Prostate gland (tissue), 2 donors: ENCODE data around the gene S100A1. TPM values are rescaled to one million over a fixed set of nuclear protein-coding genes. Genes with fewer than 3 reads are reported as not detected.

Experiments used
- DNase-seq: peaks from one replicate; pipeline ENCODE4 v3.0.0-alpha.2; 2019; ENCODE audit warnings: low spot score
- H3K27ac ChIP-seq, 2 donors: fragments of 200-600 bp; sonication (generic); 2 replicates each; pipeline ENCODE4 v1.5.1; 2017 to 2019
- H3K27me3 ChIP-seq: fragments of 200-600 bp; sonication (generic); replicated peaks from 2 replicates; pipeline ENCODE4 v1.5.1; 2019; ENCODE audit not compliant: insufficient read depth
- H3K36me3 ChIP-seq, 2 donors: fragments of 200-600 bp; sonication (generic); 1 replicate in 1 of 2; 2 replicates in 1 of 2; pipeline versions ENCODE4 v1.5.1 to v1.8.1; 2017 to 2019
- H3K4me1 ChIP-seq: fragments of 200-600 bp; sonication (generic); replicated peaks from 2 replicates; pipeline ENCODE4 v1.5.1; 2019
- H3K4me3 ChIP-seq, 2 donors: fragments of 200-600 bp; sonication (generic); 2 replicates each; pipeline ENCODE4 v1.5.1; 2017 to 2019
- H3K9me3 ChIP-seq: fragments of 200-600 bp; sonication (generic); 2 replicates; pipeline ENCODE4 v1.5.1; 2017
- CTCF ChIP-seq, 4 experiments: fragments of 200-600 bp in 2 of 4; fragments of 450-650 bp in 2 of 4; sonication (generic) in 2 of 4; IDR thresholded peaks; 1 replicate in 3 of 4; 2 replicates in 1 of 4; pipeline ENCODE4 v1.5.1; 2016 to 2019; ENCODE audit warnings: antibody characterized with exemption in 4 of 4, mild to moderate bottlenecking in 2 of 4, moderate library complexity in 2 of 4
- POLR2A ChIP-seq: fragments of 450-650 bp; IDR thresholded peaks from one replicate; pipeline ENCODE4 v1.6.1; 2016; ENCODE audit warnings: antibody characterized with exemption, mild to moderate bottlenecking
- POLR2AphosphoS5 ChIP-seq: sonication (generic); formaldehyde crosslinking; IDR thresholded peaks from one replicate; pipeline ENCODE4 v1.6.1; 2017; ENCODE audit warnings: antibody characterized with exemption
- WGBS: methylation state at CpG from one replicate; pipeline ENCODE4 v1.1.5; 2018; 5-methylcytosine and 5-hydroxymethylcytosine counted together
- intact Hi-C: fragments of 100-400 bp; cut with DNase I; formaldehyde crosslinking; loops from one replicate; pipeline ENCODE4 v1.14.2; 2022
- total RNA-seq, 2 donors: library from RNA; depleted of rRNA; stranded (reverse); fragments of >200 nt; gene quantifications; one replicate each; pipeline ENCODE4 v1.1.0, GENCODE V29; 2016

S100A1 gene
- total RNA-seq, 2 donors from 2014 or later: 9.1 to 10.7 TPM

- WGBS: 95% methylated on average over 2 of the region's 2 CpGs
- intact Hi-C loops: loop anchor here (5.0 kb wide), 1 partner anchor 101 kb away; no protein-coding TSS in a partner anchor
These were observed 45.3 kb downstream of the S100A1 start for GRCh38 chr1:153673511-153673910.

GRCh38 chr1:153677718-153678518 is 49.7 kb downstream of the S100A1 start:
- Histone ChIP-seq H3K27ac (no peak overlapping the region), H3K4me1 (no peaks in the 10 kb centered on the region), H3K27me3 (no peaks in the 10 kb centered on the region), H3K36me3 (no peaks in the 10 kb centered on the region), H3K4me3 (peak overlapping the region; percentile 24 to 33), H3K9me3 (no peaks in the 10 kb centered on the region)
- TF ChIP-seq POLR2A (no peak), CTCF (IDR thresholded peaks at IDR 0.05) (peak; percentile 48 to 75 (median 65))
- intact Hi-C loops: loop anchor here (2.0 to 5.0 kb wide), 3 partner anchors 71 to 309 kb away; partner anchors contain the start of gene RAB13
- WGBS: 2% methylated on average over 29 of the region's 29 CpGs
- DNase-seq: peak; percentile 38

More at GRCh38 chr1:153673511-153673910, 45.3 kb downstream of the S100A1 start:
- no peak overlapping the region for H3K4me3 ChIP-seq
- H3K36me3 ChIP-seq: no peaks in the 10 kb centered on the region
- TF ChIP-seq POLR2A: no peak
- no peak for TF ChIP-seq POLR2AphosphoS5
- no peak for TF ChIP-seq CTCF (IDR thresholded peaks at IDR 0.05)
- H3K27ac ChIP-seq: no peak overlapping the region
- no peak for DNase-seq
- H3K27me3 ChIP-seq: no peaks in the 10 kb centered on the region
- H3K9me3 ChIP-seq: no peaks in the 10 kb centered on the region
- peaks cover 8% of the 10 kb centered on the region for H3K4me1 ChIP-seq

- H3K4me3 ChIP-seq: peak within 1 kb of the TSS; percentile 24 to 33
- no peaks in the 10 kb centered on the region for H3K4me1 ChIP-seq
- no peaks in the 10 kb centered on the region for H3K27me3 ChIP-seq
- 1% methylated on average over 77 of the region's 78 CpGs for WGBS
- H3K36me3 ChIP-seq: no peaks in the 10 kb centered on the region
- intact Hi-C loops: loop anchor here (2.0 to 5.0 kb wide), 3 partner anchors 70 to 309 kb away; partner anchors contain the start of gene RAB13
- H3K9me3 ChIP-seq: no peaks in the 10 kb centered on the region
- no peak for DNase-seq
- H3K27ac ChIP-seq: no peak within 1 kb of the TSS
- TF ChIP-seq POLR2AphosphoS5: no peak
These were observed 50.5 kb downstream of the S100A1 start, which contains the start of gene NPR1 for GRCh38 chr1:153678519-153679336. NPR1 (plus strand) TSS chr1:153678688; CDS start chr1:153679109, 421 bp downstream.

GRCh38 chr1:153679337-153680119 is 51.3 kb downstream of the S100A1 start:
- intact Hi-C loops: loop anchor here (2.0 to 5.0 kb wide), 3 partner anchors 69 to 308 kb away; partner anchors contain the start of gene RAB13
- Histone ChIP-seq H3K27me3 (no peaks in the 10 kb centered on the region), H3K9me3 (no peaks in the 10 kb centered on the region), H3K4me3 (peak overlapping the region; percentile 24 to 33), H3K4me1 (no peaks in the 10 kb centered on the region), H3K36me3 (no peaks in the 10 kb centered on the region), H3K27ac (no peak overlapping the region)
- WGBS: 5% methylated on average over 67 of the region's 73 CpGs
- no peak for DNase-seq
- TF ChIP-seq POLR2A (no peak), CTCF (IDR thresholded peaks at IDR 0.05) (peak in 1 of 4 experiments; percentile 9), POLR2AphosphoS5 (no peak)

GRCh38 chr1:153680120-153680403 is 51.8 kb downstream of the S100A1 start:
- no peak for DNase-seq

More at GRCh38 chr1:153680120-153680403, 51.8 kb downstream of the S100A1 start:
- no peak for TF ChIP-seq CTCF (IDR thresholded peaks at IDR 0.05)
- TF ChIP-seq POLR2A: no peak
- TF ChIP-seq POLR2AphosphoS5: no peak
- Histone ChIP-seq H3K9me3 (no peaks in the 10 kb centered on the region), H3K27me3 (no peaks in the 10 kb centered on the region), H3K27ac (no peak overlapping the region), H3K36me3 (no peaks in the 10 kb centered on the region), H3K4me3 (no peak overlapping the region), H3K4me1 (no peaks in the 10 kb centered on the region)
- intact Hi-C loops: no loop called here
- WGBS: 41% methylated on average over 10 of the region's 10 CpGs
